Measurements from ENCODE around the gene SLC30A7. TPM values are rescaled to one million over a fixed set of nuclear protein-coding genes. Genes with fewer than 3 reads are reported as not detected.
"Not testable (repeated sequence)": the region's sequence is repeated elsewhere in the genome, so short reads cannot be mapped to it uniquely, and the experiment has no call there.

Gene SLC30A7
- total RNA-seq, 1 donor from 2014 or later = 12.5 TPM

DNA sequence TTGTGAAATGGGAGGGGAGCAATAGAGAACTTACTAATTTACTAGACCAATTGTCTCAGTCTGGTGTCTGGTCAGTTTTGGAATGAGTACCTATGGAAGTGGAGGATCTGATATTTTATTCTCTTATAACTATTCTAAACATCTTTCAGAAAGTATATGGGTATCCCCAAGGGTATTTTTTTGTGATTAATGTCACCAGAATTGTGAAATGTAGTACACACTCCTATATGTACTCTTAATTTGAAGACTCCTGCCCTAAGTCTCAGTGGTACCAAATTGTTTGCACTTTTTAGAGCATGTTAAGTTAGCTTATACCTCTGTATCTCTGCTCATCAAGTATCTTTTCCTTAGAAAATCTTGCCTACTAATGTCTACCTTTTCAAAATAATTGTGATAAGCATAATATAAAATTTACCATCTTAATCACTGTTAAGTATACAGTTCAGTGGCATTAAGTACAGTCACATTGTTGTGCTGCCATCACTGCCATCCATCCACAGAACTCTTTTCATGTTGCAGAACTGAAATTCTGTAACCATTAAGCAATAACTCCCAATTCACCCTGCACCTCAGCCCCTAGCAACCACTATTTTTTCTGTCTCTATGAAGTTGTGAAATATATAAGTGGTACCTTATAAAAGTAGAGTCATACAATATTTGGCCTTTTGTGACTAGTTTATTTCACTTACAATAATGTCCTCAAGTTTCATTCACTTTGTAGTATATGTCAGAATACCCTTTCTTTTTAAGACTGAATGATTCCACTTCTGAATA, 40.5 kb downstream of the SLC30A7 start:
- no peak for DNase-seq (ENCODE audit: low read depth)
- no peak overlapping the region for H3K4me3 ChIP-seq (ENCODE audit: low read depth, low read length)
- TF ChIP-seq, protein P1, sequence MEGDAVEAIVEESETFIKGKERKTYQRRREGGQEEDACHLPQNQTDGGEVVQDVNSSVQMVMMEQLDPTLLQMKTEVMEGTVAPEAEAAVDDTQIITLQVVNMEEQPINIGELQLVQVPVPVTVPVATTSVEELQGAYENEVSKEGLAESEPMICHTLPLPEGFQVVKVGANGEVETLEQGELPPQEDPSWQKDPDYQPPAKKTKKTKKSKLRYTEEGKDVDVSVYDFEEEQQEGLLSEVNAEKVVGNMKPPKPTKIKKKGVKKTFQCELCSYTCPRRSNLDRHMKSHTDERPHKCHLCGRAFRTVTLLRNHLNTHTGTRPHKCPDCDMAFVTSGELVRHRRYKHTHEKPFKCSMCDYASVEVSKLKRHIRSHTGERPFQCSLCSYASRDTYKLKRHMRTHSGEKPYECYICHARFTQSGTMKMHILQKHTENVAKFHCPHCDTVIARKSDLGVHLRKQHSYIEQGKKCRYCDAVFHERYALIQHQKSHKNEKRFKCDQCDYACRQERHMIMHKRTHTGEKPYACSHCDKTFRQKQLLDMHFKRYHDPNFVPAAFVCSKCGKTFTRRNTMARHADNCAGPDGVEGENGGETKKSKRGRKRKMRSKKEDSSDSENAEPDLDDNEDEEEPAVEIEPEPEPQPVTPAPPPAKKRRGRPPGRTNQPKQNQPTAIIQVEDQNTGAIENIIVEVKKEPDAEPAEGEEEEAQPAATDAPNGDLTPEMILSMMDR (conservative IDR thresholded peaks at IDR 0.05; ENCODE audit: low read depth, low read length) = no peak

DNA sequence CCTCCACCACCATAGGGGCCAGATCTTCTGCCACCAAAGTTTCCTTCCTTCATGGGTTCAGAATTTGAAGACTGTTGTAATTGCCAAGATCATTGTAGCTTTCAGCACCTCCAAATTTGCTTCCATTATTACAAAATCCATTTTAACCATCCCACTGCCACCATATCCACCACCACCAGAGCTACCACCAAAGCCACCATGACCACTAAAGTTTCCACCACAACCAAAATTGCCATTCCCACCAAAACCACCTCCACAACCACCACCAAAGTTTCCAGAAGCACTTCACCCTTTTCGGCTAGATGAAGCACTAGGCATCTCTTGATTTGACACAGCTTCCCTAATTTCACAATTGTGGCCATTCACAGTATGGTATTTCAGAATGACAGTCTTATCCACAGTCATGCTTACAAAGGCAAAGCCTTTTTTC, 45.2 kb downstream of the SLC30A7 start:
- H3K4me3 ChIP-seq (ENCODE audit: low read depth, low read length) = no peak overlapping the region
- DNase-seq (ENCODE audit: low read depth) = no peak
- TF ChIP-seq, protein P1 (conservative IDR thresholded peaks at IDR 0.05; ENCODE audit: low read depth, low read length) = no peak

DNA sequence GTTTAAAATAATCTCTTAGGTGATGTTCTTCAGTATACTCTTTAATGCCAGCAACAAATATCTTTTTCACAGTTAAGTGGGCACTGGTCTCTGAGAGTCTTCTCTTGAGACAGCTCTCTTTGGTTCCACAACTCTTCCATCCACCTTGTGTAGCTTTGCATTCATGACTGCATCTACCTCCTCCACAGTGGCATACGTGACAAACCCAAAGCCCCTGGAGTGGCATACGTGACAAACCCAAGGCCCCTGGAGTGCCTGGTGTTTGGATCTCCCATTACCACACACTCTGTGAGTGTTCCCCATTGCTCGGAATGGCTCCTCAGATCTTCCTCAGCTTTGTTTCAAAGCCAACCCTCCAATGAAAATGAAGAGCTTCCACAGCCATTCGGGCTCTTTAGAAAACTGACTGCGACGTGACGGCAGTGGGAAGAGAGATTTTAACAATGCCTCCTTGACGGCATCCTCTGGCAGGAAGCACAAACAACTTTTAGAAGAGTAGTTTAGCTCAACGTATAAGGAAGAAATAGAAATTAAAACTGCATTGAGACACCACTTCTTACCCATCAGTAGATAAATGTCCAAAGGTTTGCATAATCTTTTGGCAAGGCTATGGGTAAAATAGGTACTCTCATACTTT, 45.8 kb downstream of the SLC30A7 start:
- no peak overlapping the region for H3K4me3 ChIP-seq (ENCODE audit: low read depth, low read length)
- TF ChIP-seq, protein P1 (conservative IDR thresholded peaks at IDR 0.05; ENCODE audit: low read depth, low read length) = no peak
- no peak for DNase-seq (ENCODE audit: low read depth)

DNA sequence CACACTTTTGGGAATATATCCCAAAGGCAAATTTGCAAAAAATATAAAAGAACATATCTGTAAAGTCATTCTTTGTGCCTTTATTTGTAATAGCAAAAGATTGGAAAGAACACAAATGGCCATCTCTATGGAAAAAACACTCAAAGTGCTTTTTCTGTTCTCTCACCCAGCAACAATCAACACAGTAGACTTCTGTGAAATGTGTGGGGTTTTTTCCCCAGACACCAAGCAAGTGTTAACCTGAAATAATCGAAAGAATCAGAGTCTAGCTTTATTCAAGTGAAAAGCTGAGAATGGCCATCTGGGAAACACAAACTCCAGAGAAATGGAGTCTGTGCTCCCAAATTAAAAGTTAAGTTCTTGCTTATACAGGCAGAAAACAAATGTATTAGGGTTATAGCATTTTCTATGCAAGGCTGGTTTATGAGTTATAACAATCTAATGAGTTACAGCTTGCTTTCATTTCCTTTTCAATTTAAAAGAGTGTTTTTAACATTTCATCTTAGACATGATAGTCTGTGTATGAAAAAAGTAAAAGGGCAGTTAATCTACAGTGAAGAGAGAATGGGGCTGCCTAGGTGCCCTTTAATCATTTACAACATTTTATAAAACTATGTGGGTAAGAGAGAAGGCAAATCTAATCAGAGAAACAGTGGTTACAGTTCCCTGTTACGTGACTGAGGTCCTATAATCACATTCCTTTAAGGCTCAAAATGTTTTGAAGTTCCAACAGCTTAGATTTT, 46.6 kb downstream of the SLC30A7 start:
- DNase-seq (ENCODE audit: low read depth) = no peak
- TF ChIP-seq, protein P1 (conservative IDR thresholded peaks at IDR 0.05; ENCODE audit: low read depth, low read length) = no peak
- H3K4me3 ChIP-seq (ENCODE audit: low read depth, low read length) = no peak overlapping the region

DNA sequence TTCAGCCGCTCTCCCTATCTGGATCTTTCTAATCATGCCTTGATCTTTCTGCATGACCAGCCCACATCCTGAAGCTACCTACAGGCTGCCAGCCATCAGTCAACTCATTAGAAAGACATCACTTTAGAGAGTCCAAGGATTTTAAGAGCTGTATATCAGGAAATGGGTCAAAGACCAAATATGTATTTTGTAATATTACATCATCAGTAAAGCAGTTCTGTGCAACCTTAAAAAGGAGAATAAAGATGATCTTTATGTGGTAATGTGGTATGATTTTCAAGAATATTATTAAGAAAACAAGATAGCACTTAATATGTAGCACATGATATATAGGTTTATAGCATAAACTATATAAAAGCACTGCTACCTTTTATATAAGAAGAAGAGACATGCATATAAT, 47.6 kb downstream of the SLC30A7 start:
- DNase-seq (ENCODE audit: low read depth) = no peak
- TF ChIP-seq, protein P1 (conservative IDR thresholded peaks at IDR 0.05; ENCODE audit: low read depth, low read length) = no peak

DNA sequence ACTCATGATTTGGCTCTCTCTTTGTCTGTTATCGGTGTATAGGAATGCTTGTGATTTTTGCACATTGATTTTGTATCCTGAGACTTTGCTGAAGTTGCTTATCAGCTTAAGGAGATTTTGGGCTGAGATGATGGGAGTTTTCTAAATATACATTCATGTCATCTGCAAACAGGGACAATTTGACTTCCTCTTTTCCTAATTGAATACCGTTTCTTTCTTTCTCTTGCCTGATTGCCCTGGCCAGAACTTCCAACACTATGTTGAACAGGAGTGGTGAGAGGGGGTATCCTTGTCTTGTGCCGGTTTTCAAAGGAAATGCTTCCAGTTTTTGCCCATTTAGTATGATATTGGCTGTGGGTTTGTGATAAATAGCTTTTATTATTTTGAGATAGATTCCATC, 50.2 kb downstream of the SLC30A7 start:
- not testable (repeated sequence) for H3K4me3 ChIP-seq (ENCODE audit: low read depth, low read length); DNase-seq (ENCODE audit: low read depth)

More for the DNA sequence above, 47.6 kb downstream of the SLC30A7 start:
- no peak overlapping the region for H3K4me3 ChIP-seq (ENCODE audit: low read depth, low read length)

DNA sequence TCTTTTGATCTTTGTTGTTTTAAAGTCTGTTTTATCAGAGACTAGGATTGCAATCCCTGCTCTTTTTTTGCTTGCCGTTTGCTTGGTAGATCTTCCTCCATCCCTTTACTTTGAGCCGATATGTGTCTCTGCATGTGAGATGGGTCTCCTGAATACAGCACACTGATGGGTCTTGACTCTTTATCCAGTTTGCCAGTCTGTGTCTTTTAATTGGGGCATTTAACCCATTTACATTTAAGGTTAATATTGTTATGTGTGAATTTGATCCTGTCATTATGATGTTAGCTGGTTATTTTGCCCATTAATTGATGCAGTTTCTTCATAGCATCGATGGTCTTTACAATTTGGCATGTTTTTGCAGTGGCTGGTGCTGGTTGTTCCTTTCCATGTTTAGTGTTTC, 51.9 kb downstream of the SLC30A7 start:
- DNase-seq (ENCODE audit: low read depth); H3K4me3 ChIP-seq (ENCODE audit: low read depth, low read length): not testable (repeated sequence)

DNA sequence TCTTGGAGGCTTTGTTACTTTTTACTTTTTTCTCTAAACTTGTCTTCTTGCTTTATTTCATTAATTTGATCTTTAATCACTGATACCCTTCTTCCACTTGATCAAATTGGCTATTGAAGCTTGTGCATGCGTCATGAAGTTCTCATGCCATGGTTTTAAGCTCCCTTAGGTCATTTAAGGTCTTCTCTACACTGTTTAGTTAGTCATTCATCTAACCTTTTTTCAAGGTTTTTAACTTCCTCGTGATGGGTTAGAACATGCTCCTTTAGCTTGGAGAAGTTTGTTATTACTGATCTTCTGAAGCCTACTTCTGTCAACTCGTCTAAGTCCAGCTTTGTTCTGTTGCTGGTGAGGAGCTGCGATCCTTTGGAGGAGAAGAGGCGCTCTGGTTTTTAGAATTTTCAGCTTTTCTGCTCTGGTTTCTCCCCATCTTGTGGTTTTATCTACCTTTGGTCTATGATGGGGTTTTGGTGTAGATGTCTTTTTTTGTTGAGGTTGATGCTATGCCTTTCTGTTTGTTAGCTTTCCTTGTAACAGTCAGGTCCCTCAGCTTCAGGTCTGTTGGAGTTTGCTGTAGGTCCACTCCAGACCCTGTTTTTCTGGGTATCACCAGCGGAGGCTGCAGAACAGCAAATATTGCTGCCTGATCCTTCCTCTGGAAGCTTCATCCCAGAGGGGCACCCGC, 53.0 kb downstream of the SLC30A7 start:
- not testable (repeated sequence) for H3K4me3 ChIP-seq (ENCODE audit: low read depth, low read length); DNase-seq (ENCODE audit: low read depth)

DNA sequence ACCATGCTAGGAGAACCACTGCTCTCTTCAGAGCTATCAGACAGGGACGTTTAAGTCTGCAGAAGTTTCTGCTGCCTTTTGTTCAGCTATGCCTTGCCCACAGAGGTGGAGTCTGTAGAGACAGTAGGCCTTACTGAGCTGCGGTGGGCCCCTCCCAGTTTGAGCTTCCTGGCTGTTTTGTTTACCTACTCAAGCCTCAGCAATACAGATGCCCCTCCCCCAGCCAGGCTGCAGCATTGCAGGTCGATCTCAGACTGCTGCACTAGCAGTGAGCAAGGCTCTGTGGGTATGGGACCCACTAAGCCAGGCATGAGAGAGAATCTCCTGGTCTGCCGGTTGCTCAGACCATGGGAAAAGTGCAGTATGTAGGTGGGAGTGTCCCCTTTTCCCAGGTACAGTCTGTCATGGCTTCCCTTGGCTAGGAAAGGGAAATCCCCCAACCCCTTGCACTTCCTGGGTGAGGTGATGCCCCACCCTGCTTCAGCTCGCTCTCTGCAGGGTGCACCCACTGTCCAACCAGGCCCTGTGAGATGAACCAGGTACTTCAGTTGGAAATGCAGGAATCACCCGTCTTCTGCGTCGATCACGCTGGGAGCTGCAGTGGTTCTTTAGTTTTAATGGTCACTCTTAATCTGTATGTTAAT, 53.7 kb downstream of the SLC30A7 start:
- DNase-seq (ENCODE audit: low read depth); H3K4me3 ChIP-seq (ENCODE audit: low read depth, low read length): not testable (repeated sequence)

Data from epithelial cell of proximal tubule (primary cell).